HEK293 (cell line): ENCODE data around the gene RGS14.

Source experiments
- BCL11A ChIP-seq: fragments of 450-650 bp; formaldehyde crosslinking; IDR thresholded peaks from 2 replicates; pipeline ENCODE4 v1.5.1; 2016; ENCODE audit warnings: low read depth, missing biosample characterization, missing genetic modification characterization
- FEZF1 ChIP-seq: fragments of 450-650 bp; formaldehyde crosslinking; IDR thresholded peaks from 2 replicates; pipeline ENCODE4 v1.5.1; 2016; ENCODE audit warnings: missing biosample characterization, missing genetic modification characterization
- ZFP41 ChIP-seq: fragments of 450-650 bp; formaldehyde crosslinking; IDR thresholded peaks from 2 replicates; pipeline ENCODE4 v1.5.1; 2016; ENCODE audit warnings: missing biosample characterization, missing genetic modification characterization, borderline replicate concordance
- ZNF174 ChIP-seq: fragments of 450-650 bp; formaldehyde crosslinking; IDR thresholded peaks from 2 replicates; pipeline ENCODE4 v1.5.0; 2017; ENCODE audit warnings: missing biosample characterization, mild to moderate bottlenecking, missing genetic modification characterization
- ZNF202 ChIP-seq: fragments of 450-650 bp; formaldehyde crosslinking; IDR thresholded peaks from 2 replicates; pipeline ENCODE4 v1.5.1; 2016; ENCODE audit warnings: missing biosample characterization, missing genetic modification characterization, borderline replicate concordance
- ZNF23 ChIP-seq: fragments of 450-650 bp; formaldehyde crosslinking; IDR thresholded peaks from 2 replicates; pipeline ENCODE4 v1.5.1; 2016; ENCODE audit warnings: missing biosample characterization, missing genetic modification characterization, borderline replicate concordance
- ZNF837 ChIP-seq: fragments of 450-650 bp; formaldehyde crosslinking; IDR thresholded peaks from 2 replicates; pipeline ENCODE4 v1.5.1; 2016; ENCODE audit warnings: missing biosample characterization, missing genetic modification characterization
- TF ChIP-seq, protein P1 (sequence below): fragments of 450-650 bp; formaldehyde crosslinking; IDR thresholded peaks from 2 replicates; pipeline ENCODE4 v1.5.1; 2016; ENCODE audit warnings: missing biosample characterization, missing genetic modification characterization
- TF ChIP-seq, protein P2 (sequence below): fragments of 450-650 bp; formaldehyde crosslinking; IDR thresholded peaks from 2 replicates; pipeline ENCODE4 v1.5.1; 2016; ENCODE audit warnings: missing biosample characterization, missing genetic modification characterization
- TF ChIP-seq, protein P3 (sequence below): fragments of 450-650 bp; formaldehyde crosslinking; IDR thresholded peaks from 2 replicates; pipeline ENCODE4 v1.5.1; 2016; ENCODE audit warnings: missing biosample characterization, missing genetic modification characterization

DNA sequence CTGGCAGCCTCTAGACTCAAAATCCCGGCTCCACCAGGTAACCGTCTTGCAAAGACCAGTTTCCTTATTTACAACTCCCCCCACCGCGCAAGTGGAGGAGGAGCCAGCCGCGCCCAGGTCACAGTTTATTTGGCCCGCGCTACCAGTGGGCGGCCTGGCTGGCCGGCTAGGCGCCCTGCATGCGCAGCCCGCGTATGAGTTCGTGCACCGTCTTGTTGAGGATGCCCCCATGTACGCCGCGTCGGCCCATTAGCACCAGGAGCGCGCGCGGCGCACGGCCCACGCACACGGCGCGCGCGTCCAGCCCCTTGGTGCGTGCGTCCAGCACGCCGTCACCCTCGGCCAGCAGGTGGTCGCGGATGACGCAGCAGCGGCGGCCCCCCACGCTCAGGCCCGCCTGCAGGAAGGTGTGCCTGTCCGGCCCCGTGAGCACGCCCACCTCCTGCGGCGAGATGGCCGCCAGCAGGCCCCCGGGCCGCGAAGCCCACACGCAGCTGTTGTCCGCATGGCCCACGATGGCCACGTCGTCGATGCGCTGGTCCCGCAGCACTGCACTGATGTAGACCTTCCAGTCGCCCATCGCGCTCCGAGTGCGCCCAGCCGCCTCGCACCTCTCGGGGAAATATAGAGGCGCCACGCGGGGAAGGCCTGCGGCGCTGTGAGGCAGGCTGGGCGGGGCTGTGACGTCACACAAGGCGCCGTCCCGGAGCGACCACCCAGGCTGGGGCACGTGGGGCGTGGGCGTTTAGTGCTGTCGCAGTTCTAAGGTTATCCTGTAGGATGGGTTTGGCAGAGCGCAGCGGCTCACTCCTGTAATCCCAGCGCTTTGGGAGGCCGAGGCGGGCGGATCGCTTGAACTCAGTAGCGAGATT lies 42.5 kb downstream of the RGS14 start, which contains the start of gene PFN3:
- TF ChIP-seq, protein P1, sequence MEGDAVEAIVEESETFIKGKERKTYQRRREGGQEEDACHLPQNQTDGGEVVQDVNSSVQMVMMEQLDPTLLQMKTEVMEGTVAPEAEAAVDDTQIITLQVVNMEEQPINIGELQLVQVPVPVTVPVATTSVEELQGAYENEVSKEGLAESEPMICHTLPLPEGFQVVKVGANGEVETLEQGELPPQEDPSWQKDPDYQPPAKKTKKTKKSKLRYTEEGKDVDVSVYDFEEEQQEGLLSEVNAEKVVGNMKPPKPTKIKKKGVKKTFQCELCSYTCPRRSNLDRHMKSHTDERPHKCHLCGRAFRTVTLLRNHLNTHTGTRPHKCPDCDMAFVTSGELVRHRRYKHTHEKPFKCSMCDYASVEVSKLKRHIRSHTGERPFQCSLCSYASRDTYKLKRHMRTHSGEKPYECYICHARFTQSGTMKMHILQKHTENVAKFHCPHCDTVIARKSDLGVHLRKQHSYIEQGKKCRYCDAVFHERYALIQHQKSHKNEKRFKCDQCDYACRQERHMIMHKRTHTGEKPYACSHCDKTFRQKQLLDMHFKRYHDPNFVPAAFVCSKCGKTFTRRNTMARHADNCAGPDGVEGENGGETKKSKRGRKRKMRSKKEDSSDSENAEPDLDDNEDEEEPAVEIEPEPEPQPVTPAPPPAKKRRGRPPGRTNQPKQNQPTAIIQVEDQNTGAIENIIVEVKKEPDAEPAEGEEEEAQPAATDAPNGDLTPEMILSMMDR (tag by site-specific recombination) = no peak
- TF ChIP-seq ZNF23 (no peak), ZNF174 (tag by site-specific recombination) (no peak), ZFP41 (tag by site-specific recombination) (no peak), ZNF202 (no peak), FEZF1 (no peak), ZNF837 (tag by site-specific recombination) (no peak), BCL11A (no peak)
- TF ChIP-seq, protein P2, sequence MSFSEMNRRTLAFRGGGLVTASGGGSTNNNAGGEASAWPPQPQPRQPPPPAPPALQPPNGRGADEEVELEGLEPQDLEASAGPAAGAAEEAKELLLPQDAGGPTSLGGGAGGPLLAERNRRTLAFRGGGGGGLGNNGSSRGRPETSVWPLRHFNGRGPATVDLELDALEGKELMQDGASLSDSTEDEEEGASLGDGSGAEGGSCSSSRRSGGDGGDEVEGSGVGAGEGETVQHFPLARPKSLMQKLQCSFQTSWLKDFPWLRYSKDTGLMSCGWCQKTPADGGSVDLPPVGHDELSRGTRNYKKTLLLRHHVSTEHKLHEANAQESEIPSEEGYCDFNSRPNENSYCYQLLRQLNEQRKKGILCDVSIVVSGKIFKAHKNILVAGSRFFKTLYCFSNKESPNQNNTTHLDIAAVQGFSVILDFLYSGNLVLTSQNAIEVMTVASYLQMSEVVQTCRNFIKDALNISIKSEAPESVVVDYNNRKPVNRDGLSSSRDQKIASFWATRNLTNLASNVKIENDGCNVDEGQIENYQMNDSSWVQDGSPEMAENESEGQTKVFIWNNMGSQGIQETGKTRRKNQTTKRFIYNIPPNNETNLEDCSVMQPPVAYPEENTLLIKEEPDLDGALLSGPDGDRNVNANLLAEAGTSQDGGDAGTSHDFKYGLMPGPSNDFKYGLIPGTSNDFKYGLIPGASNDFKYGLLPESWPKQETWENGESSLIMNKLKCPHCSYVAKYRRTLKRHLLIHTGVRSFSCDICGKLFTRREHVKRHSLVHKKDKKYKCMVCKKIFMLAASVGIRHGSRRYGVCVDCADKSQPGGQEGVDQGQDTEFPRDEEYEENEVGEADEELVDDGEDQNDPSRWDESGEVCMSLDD = no peak
- TF ChIP-seq, protein P3, sequence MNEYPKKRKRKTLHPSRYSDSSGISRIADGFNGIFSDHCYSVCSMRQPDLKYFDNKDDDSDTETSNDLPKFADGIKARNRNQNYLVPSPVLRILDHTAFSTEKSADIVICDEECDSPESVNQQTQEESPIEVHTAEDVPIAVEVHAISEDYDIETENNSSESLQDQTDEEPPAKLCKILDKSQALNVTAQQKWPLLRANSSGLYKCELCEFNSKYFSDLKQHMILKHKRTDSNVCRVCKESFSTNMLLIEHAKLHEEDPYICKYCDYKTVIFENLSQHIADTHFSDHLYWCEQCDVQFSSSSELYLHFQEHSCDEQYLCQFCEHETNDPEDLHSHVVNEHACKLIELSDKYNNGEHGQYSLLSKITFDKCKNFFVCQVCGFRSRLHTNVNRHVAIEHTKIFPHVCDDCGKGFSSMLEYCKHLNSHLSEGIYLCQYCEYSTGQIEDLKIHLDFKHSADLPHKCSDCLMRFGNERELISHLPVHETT = no peak
